NCI-H2196 (cell line): ENCODE measurements around the gene EDARADD.

Experiments
- DNase-seq: peaks from one replicate; lab custom pipeline; 2025; ENCODE audit not compliant: unreplicated experiment; lab: John Stamatoyannopoulos, UW

The EDARADD gene

GRCh38 chr1:236511735-236512418, 117.8 kb downstream of the EDARADD start:
- no peak for DNase-seq

- DNase-seq, result peak; percentile 57
These were observed 120.8 kb downstream of the EDARADD start for GRCh38 chr1:236514703-236515442.

GRCh38 chr1:236515443-236515958, 121.4 kb downstream of the EDARADD start:
- DNase-seq, result peak; percentile 44

GRCh38 chr1:236516929-236517704, 123.0 kb downstream of the EDARADD start:
- DNase-seq, result peak; percentile 36

GRCh38 chr1:236518322-236518721, 124.2 kb downstream of the EDARADD start:
- no peak for DNase-seq

- no peak for DNase-seq
These were observed 126.4 kb downstream of the EDARADD start for GRCh38 chr1:236520445-236521005.

- DNase-seq, result peak; percentile 15
These were observed 129.0 kb downstream of the EDARADD start for GRCh38 chr1:236522937-236523703.

- peak; percentile 9 for DNase-seq
These were observed 129.6 kb downstream of the EDARADD start, which contains the start of gene LGALS8 for GRCh38 chr1:236523704-236524141. TSS of gene LGALS8 (plus strand) at chr1:236523982. CDS start at chr1:236526071, 2,089 bp downstream.

- peak; percentile 48 for DNase-seq
These were observed 130.2 kb downstream of the EDARADD start for GRCh38 chr1:236524142-236524894.

- DNase-seq, result no peak
These were observed 130.8 kb downstream of the EDARADD start for GRCh38 chr1:236524895-236525184.

- DNase-seq, result no peak
These were observed 132.0 kb downstream of the EDARADD start for GRCh38 chr1:236526079-236526478.

GRCh38 chr1:236530286-236530685, 136.2 kb downstream of the EDARADD start:
- DNase-seq, result no peak

GRCh38 chr1:236530959-236531358, 136.9 kb downstream of the EDARADD start:
- DNase-seq, result no peak

GRCh38 chr1:236532850-236533249, 138.8 kb downstream of the EDARADD start:
- no peak for DNase-seq

GRCh38 chr1:236534151-236534651, 140.1 kb downstream of the EDARADD start:
- no peak for DNase-seq
